ENCODE results near the gene TRIM60.

DNA sequence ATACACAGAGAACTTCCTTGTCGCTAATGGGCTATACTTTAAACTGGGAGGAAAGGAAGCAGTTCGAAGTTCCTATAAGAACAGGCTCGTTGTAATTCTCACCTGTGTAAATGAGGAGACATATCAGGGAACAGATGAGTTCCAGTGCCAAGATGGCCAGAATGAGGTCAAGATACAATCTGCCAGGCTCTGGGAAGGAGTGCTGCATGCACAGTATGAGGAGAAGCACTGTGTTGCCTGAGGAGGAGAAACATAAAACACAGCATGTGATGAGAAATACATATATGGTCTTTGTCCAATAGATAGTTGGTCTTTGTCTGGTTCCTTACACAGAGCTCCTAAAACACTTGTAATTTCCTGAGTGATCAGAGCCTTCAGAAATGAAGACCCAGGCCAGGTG is 56.6 kb downstream of the TRIM60 start:
- TF ChIP-seq, protein P1, sequence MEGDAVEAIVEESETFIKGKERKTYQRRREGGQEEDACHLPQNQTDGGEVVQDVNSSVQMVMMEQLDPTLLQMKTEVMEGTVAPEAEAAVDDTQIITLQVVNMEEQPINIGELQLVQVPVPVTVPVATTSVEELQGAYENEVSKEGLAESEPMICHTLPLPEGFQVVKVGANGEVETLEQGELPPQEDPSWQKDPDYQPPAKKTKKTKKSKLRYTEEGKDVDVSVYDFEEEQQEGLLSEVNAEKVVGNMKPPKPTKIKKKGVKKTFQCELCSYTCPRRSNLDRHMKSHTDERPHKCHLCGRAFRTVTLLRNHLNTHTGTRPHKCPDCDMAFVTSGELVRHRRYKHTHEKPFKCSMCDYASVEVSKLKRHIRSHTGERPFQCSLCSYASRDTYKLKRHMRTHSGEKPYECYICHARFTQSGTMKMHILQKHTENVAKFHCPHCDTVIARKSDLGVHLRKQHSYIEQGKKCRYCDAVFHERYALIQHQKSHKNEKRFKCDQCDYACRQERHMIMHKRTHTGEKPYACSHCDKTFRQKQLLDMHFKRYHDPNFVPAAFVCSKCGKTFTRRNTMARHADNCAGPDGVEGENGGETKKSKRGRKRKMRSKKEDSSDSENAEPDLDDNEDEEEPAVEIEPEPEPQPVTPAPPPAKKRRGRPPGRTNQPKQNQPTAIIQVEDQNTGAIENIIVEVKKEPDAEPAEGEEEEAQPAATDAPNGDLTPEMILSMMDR (conservative IDR thresholded peaks at IDR 0.05; ENCODE audit: low read depth, low read length): no peak
- no peak for TF ChIP-seq POLR2A (IDR thresholded peaks at IDR 0.05; ENCODE audit: low read depth, low read length)
- no peak for TF ChIP-seq RFX5 (IDR thresholded peaks at IDR 0.05; ENCODE audit: low read depth, low read length)
- no peak for TF ChIP-seq CEBPB (IDR thresholded peaks at IDR 0.05; ENCODE audit: low read depth, low read length)
